Measurements from ENCODE around the gene ARL10.

ARL10 gene

GRCh38 chr5:176413709-176414191 lies 48.5 kb downstream of the ARL10 start:
- Histone ChIP-seq H3K79me2 (ENCODE audit: insufficient read depth, low read length) (peaks cover 44% of the 10 kb centered on the region), H2AFZ (ENCODE audit: low read depth, low read length) (no peak overlapping the region), H3K9me3 (ENCODE audit: insufficient read depth, low read length, severe bottlenecking) (no peaks in the 10 kb centered on the region), H4K20me1 (ENCODE audit: insufficient read depth, low read length) (peaks cover 20% of the 10 kb centered on the region; the same call in 1 of the 2 replicates), H3K4me2 (ENCODE audit: insufficient read depth, low read length) (peak overlapping the region; percentile 96; the same call in 1 of the 2 replicates), H3K4me3 (ENCODE audit: low read depth in 1 of 2, low read length in 2 of 2) (no peak overlapping the region), H3K4me1 (ENCODE audit: insufficient read depth, low read length) (peaks cover 38% of the 10 kb centered on the region), H3K9ac (ENCODE audit: low read depth, low read length) (peak overlapping the region; percentile 8; the same call in 1 of the 2 replicates), H3K27me3 (ENCODE audit: insufficient read depth, low read length, poor library complexity) (no peaks in the 10 kb centered on the region), H3K36me3 (ENCODE audit: insufficient read depth, low read length) (peaks cover 24% of the 10 kb centered on the region), H3K27ac (ENCODE audit: low read length) (no peak overlapping the region)
- no peak for TF ChIP-seq EZH2 (IDR thresholded peaks at IDR 0.05; ENCODE audit: borderline replicate concordance, low read depth, low read length, severe bottlenecking)
- no peak for TF ChIP-seq CTCF (IDR thresholded peaks at IDR 0.05; ENCODE audit: borderline replicate concordance, extremely low read depth, low read length, poor library complexity, severe bottlenecking)
- DNase-seq (no peak), ATAC-seq (ENCODE audit: insufficient read depth, low read depth) (no peak)

- peak overlapping the region; percentile 96 for H3K4me2 ChIP-seq (ENCODE audit: insufficient read depth, low read length)
- no peaks in the 10 kb centered on the region for H3K27me3 ChIP-seq (ENCODE audit: insufficient read depth, low read length, poor library complexity)
- peaks cover 20% of the 10 kb centered on the region; the same call in 1 of the 2 replicates for H4K20me1 ChIP-seq (ENCODE audit: insufficient read depth, low read length)
- no peaks in the 10 kb centered on the region for H3K9me3 ChIP-seq (ENCODE audit: insufficient read depth, low read length, severe bottlenecking)
- TF ChIP-seq CTCF (IDR thresholded peaks at IDR 0.05; ENCODE audit: borderline replicate concordance, extremely low read depth, low read length, poor library complexity, severe bottlenecking) (no peak), EZH2 (IDR thresholded peaks at IDR 0.05; ENCODE audit: borderline replicate concordance, low read depth, low read length, severe bottlenecking) (no peak)
- H3K36me3 ChIP-seq (ENCODE audit: insufficient read depth, low read length) = peaks cover 22% of the 10 kb centered on the region
- H3K27ac ChIP-seq (ENCODE audit: low read length) = 0 out of 2 replicates have a peak overlapping the region, but pooled peaks have one; percentile 10
- peaks cover 38% of the 10 kb centered on the region for H3K4me1 ChIP-seq (ENCODE audit: insufficient read depth, low read length)
- ATAC-seq (ENCODE audit: insufficient read depth, low read depth) (no peak), DNase-seq (no peak)
- H2AFZ ChIP-seq (ENCODE audit: low read depth, low read length) = no peak overlapping the region
- H3K9ac ChIP-seq (ENCODE audit: low read depth, low read length) = peak overlapping the region; percentile 97
- peaks cover 44% of the 10 kb centered on the region for H3K79me2 ChIP-seq (ENCODE audit: insufficient read depth, low read length)
- peak overlapping the region in 1 of 2 experiments; percentile 83; a peak in 1 of 4 replicates for H3K4me3 ChIP-seq (ENCODE audit: low read depth in 1 of 2, low read length in 2 of 2)
Measured at GRCh38 chr5:176414704-176415103, 49.4 kb downstream of the ARL10 start.

GRCh38 chr5:176415240-176415951 lies 50.1 kb downstream of the ARL10 start:
- Histone ChIP-seq H3K9ac (ENCODE audit: low read depth, low read length) (peak overlapping the region; percentile 97), H3K4me1 (ENCODE audit: insufficient read depth, low read length) (peaks cover 38% of the 10 kb centered on the region), H3K27ac (ENCODE audit: low read length) (peak overlapping the region; percentile 82), H3K4me2 (ENCODE audit: insufficient read depth, low read length) (peak overlapping the region; percentile 96), H4K20me1 (ENCODE audit: insufficient read depth, low read length) (peaks cover 18% of the 10 kb centered on the region; the same call in 1 of the 2 replicates), H3K36me3 (ENCODE audit: insufficient read depth, low read length) (peaks cover 15% of the 10 kb centered on the region), H3K27me3 (ENCODE audit: insufficient read depth, low read length, poor library complexity) (no peaks in the 10 kb centered on the region), H2AFZ (ENCODE audit: low read depth, low read length) (peak overlapping the region; percentile 91), H3K9me3 (ENCODE audit: insufficient read depth, low read length, severe bottlenecking) (no peaks in the 10 kb centered on the region), H3K79me2 (ENCODE audit: insufficient read depth, low read length) (peaks cover 44% of the 10 kb centered on the region), H3K4me3 (ENCODE audit: low read depth in 1 of 2, low read length in 2 of 2) (peak overlapping the region; percentile 83 to 99)
- DNase-seq = peak; percentile 12
- ATAC-seq (ENCODE audit: insufficient read depth, low read depth) = peak; percentile 4; the same call in 1 of the 3 replicates
- TF ChIP-seq EZH2 (IDR thresholded peaks at IDR 0.05; ENCODE audit: borderline replicate concordance, low read depth, low read length, severe bottlenecking) (no peak), CTCF (IDR thresholded peaks at IDR 0.05; ENCODE audit: borderline replicate concordance, extremely low read depth, low read length, poor library complexity, severe bottlenecking) (no peak)

All from DND-41 (cell line).